HPDE6-E6E7 (cell line): ENCODE results near the gene SLC39A2.

Source experiments
- DNase-seq: peaks from one replicate; pipeline ENCODE4 v3.0.0; 2011; ENCODE audit warnings: missing footprints; ENCODE audit errors: extremely low spot score

SLC39A2 gene

GRCh38 chr14:21043974-21044618 is 45.0 kb downstream of the SLC39A2 start:
- DNase-seq, result no peak

DNA sequence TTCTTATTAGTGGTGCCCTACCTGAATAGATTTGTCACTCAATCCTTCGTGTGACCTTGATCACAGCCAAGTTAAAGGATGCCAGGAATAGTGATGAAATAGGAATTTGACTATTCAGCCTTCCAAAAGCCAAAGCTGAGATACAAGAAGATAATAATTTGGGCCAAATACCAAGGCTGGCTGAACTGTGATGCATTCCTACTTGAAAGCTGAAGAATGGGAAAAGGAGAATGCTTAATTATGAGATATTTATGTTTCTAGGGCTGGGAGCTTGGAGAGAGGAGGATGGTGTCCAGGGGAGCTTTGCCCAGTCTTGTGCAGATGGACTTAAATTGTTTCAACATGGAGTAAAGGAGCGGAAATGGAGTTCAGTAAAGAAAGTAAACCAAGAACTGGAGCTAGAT is 48.3 kb downstream of the SLC39A2 start:
- no peak for DNase-seq

- DNase-seq, result no peak
Observed at GRCh38 chr14:21048638-21049037, 49.5 kb downstream of the SLC39A2 start.

DNA sequence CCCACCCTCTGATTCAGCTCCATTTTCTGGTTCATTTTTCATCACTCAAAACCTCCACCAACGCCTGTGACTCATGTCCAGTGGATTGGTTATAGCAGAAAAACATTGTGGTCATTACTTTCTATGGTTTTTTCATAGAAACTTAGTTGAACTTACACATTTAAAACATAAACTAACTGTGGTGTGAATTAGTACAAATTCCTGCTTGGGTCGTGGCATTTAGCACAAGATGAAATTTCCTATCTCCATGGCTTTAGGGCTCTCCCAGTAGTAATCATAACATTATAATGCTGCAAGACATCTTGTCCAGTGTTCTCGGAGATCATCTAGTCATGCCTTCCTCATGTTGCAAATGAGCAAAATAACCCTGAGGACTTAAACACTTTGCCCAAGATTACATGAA is 50.2 kb downstream of the SLC39A2 start:
- DNase-seq, result no peak

- no peak for DNase-seq
Observed at GRCh38 chr14:21050597-21050996, 51.5 kb downstream of the SLC39A2 start.
